ENCODE measurements around the gene EPAS1.
"Not testable (repeated sequence)": the region's sequence is repeated elsewhere in the genome, so short reads cannot be mapped to it uniquely, and the experiment has no call there.

The EPAS1 gene

DNA sequence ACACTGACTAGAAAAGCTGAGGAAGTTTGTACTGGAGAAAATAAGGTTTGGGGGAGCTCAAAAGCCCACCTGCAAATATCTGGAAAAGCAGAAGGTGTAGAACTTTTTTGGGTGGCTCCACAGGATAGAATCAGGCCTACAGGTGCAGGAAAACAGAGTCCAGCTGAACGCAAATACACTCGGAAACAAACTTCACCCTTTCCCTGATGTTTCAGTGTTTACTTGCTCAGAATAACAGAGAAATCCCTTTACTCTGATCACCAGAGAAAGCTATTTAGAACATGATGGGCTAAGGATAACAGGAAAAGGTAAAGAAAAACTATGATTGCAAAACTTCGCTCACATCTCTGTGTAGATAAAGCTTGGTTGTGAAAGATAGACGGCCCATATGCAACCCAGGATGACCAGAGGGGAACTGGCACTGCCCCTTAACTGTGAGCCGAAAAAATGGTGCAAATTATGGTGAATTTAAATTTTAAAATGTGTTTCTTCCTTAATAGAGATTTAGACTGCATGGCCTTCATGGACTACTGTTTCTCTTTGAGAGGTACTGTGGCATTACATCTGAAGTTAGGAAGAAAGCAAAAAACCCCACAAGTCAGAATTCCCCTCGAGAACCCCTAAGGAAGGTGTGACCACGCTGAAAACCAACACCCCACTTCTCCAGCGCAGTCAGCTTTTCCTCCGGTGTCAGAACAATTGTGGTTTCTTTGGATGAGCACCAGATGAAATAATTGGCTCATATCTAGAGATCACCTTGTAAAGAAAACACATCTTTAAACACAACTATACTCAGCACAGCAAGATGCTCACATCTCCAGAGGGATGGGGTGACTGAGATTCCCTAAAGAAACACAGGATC is 97.7 kb downstream of the EPAS1 start:
- Histone ChIP-seq H3K27ac (ENCODE audit: low read length) (no peak overlapping the region), H3K4me1 (ENCODE audit: control insufficient read depth, low read depth, low read length) (no peaks in the 10 kb centered on the region), H3K36me3 (ENCODE audit: control insufficient read depth, low read depth, low read length) (no peaks in the 10 kb centered on the region), H3K4me3 (ENCODE audit: low read length) (no peak overlapping the region), H3K27me3 (ENCODE audit: control insufficient read depth, insufficient read depth, low read length) (no peaks in the 10 kb centered on the region), H3K9me3 (ENCODE audit: control insufficient read depth, low read depth, low read length) (no peaks in the 10 kb centered on the region), H3K9ac (ENCODE audit: low read length) (no peak overlapping the region)

DNA sequence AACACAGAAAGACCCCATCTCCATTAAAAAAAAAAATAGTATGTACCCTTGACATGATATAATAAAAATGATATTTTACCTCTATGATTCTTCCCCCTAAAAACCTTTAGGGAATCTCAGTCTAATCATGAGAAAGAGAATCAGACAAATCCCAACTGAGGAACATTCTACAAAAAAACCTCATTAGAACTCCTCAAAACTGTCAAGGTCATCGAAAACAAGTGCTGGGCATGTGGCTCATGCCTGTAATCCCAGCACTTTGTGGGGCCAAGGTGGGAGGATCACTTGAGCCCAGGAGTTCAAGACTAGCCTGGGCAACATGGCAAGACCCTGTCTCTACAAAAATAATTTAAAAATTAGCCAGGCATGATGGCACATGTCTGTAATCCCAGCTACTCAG is 98.5 kb downstream of the EPAS1 start:
- H3K36me3 ChIP-seq (ENCODE audit: control insufficient read depth, low read depth, low read length); H3K9ac ChIP-seq (ENCODE audit: low read length); H3K9me3 ChIP-seq (ENCODE audit: control insufficient read depth, low read depth, low read length); H3K27me3 ChIP-seq (ENCODE audit: control insufficient read depth, insufficient read depth, low read length); H3K27ac ChIP-seq (ENCODE audit: low read length); H3K4me1 ChIP-seq (ENCODE audit: control insufficient read depth, low read depth, low read length); H3K4me3 ChIP-seq (ENCODE audit: low read length): not testable (repeated sequence)

DNA sequence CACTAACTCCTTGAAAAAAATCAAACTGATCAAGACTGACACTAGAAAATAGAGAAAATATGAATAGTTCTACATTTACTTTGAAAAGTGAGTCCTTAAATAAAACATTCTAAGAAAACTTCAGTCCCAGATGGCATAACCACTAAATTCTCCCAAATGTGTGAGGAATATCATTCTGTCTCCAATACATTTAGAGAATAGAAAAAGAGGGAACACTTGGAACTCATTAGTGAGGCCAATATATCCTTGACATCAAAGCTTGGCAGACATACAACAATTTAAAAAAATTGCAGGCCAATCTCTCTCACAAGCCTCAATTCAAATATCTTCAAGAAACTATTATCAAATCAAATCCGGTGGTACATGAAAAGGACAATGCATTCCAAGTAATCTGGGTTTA is 102.8 kb downstream of the EPAS1 start:
- Histone ChIP-seq H3K27ac (ENCODE audit: low read length) (no peak overlapping the region), H3K9ac (ENCODE audit: low read length) (no peak overlapping the region), H3K9me3 (ENCODE audit: control insufficient read depth, low read depth, low read length) (no peaks in the 10 kb centered on the region), H3K4me3 (ENCODE audit: low read length) (no peak overlapping the region), H3K27me3 (ENCODE audit: control insufficient read depth, insufficient read depth, low read length) (no peaks in the 10 kb centered on the region), H3K4me1 (ENCODE audit: control insufficient read depth, low read depth, low read length) (no peaks in the 10 kb centered on the region), H3K36me3 (ENCODE audit: control insufficient read depth, low read depth, low read length) (no peaks in the 10 kb centered on the region)

DNA sequence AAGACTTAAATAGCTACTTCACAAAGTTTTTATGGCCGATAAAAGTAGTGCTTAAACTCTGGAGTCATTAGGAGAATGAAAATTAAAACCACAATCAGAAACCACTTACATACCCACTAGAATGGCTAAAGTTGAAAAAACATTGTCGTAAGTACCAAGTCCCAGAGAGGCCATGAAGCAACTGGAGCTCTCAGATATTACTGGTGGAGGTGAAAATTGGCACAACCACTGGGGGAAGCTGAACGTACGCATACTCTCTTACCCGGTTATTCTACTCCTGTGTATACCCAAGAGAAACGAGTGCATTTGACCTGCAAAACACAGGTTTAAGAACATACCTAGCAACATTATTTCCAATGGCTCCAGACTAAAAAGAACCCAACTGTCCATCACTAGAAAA is 105.7 kb downstream of the EPAS1 start:
- no peaks in the 10 kb centered on the region for H3K36me3 ChIP-seq (ENCODE audit: control insufficient read depth, low read depth, low read length)
- no peak overlapping the region for H3K27ac ChIP-seq (ENCODE audit: low read length)
- no peaks in the 10 kb centered on the region for H3K4me1 ChIP-seq (ENCODE audit: control insufficient read depth, low read depth, low read length)
- H3K4me3 ChIP-seq (ENCODE audit: low read length) = no peak overlapping the region
- no peaks in the 10 kb centered on the region for H3K27me3 ChIP-seq (ENCODE audit: control insufficient read depth, insufficient read depth, low read length)
- H3K9ac ChIP-seq (ENCODE audit: low read length) = no peak overlapping the region
- H3K9me3 ChIP-seq (ENCODE audit: control insufficient read depth, low read depth, low read length) = no peaks in the 10 kb centered on the region

DNA sequence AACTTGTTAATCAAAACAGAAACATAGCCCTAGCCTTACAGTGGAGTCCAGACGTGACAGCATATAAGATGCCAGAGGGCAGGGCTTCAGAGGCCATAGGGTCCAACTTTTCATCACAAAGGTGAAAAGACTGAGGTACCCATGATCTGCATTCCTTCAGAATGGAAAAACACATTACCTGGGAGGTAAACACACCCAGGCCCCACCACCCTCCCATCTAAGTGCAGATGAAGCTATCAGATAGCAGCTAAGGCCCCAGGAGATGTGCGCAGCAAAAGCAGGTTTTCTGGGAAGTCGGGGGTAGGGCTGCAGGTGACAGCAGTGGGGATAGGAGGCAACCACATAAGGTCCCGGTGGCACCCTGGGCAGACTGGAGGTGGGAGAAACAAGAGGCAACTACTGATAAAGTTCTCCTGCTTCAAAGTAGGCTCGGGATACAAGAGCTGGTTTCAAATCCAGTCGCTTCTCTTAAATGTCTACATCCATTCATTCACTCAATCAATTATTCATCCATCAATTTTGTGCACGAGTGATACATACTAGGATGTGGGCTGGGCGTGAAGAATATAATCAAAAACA is 107.1 kb downstream of the EPAS1 start:
- H3K27me3 ChIP-seq (ENCODE audit: control insufficient read depth, insufficient read depth, low read length) = no peaks in the 10 kb centered on the region
- no peak overlapping the region for H3K9ac ChIP-seq (ENCODE audit: low read length)
- no peaks in the 10 kb centered on the region for H3K9me3 ChIP-seq (ENCODE audit: control insufficient read depth, low read depth, low read length)
- no peaks in the 10 kb centered on the region for H3K4me1 ChIP-seq (ENCODE audit: control insufficient read depth, low read depth, low read length)
- no peak overlapping the region for H3K4me3 ChIP-seq (ENCODE audit: low read length)
- H3K27ac ChIP-seq (ENCODE audit: low read length) = no peak overlapping the region
- no peaks in the 10 kb centered on the region for H3K36me3 ChIP-seq (ENCODE audit: control insufficient read depth, low read depth, low read length)

DNA sequence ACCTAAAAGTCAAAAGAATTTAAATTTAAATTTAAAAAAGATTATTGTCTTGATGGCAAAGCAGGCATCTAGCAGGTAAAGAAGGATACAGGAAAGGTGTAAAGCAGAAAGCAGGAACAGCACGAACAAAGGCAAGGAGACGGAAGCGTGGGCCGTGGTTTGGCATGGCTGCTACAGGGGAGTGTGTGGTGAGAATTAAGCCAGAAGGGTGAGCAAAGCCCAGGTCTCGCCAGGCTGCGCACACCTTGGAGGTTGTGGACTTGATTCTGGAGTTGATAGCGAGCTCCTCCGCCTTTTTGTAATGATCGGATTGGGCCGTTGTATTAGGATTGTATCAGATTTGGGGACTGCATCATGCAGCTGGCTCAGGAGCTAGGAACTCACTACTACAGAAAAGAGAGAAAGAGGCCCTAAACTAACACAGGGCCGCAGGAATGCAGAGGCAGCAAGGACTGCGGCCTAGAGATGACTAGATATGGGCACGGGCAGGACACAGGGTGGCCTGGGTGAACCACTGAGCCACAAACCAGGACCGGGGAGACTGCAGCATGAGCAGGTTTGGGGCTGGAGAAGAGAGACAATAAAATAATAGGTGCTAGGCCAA is 110.7 kb downstream of the EPAS1 start:
- H3K27ac ChIP-seq (ENCODE audit: low read length) = no peak overlapping the region
- H3K4me3 ChIP-seq (ENCODE audit: low read length) = no peak overlapping the region
- no peaks in the 10 kb centered on the region for H3K9me3 ChIP-seq (ENCODE audit: control insufficient read depth, low read depth, low read length)
- H3K36me3 ChIP-seq (ENCODE audit: control insufficient read depth, low read depth, low read length) = no peaks in the 10 kb centered on the region
- no peak overlapping the region for H3K9ac ChIP-seq (ENCODE audit: low read length)
- H3K4me1 ChIP-seq (ENCODE audit: control insufficient read depth, low read depth, low read length) = no peaks in the 10 kb centered on the region
- H3K27me3 ChIP-seq (ENCODE audit: control insufficient read depth, insufficient read depth, low read length) = no peaks in the 10 kb centered on the region

DNA sequence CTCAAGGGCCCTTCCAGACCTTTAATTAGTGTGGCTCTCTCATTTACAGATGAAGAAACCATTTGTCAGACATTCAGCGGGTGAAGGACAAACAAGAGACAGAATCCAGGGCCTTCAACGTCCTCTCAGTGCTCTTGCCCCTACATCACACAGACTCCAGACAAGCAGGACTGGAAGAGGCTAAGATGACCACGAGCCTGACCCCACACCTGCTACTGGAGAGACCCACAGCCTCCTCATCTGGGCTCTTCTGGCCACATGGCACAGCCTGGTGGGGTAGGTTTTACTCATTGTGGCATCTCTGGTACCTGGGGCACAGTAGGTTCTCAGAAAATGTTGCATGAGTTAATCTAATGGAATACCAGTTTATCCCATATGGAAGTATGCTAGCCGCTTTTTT is 112.5 kb downstream of the EPAS1 start:
- H3K27ac ChIP-seq (ENCODE audit: low read length) = no peak overlapping the region
- no peaks in the 10 kb centered on the region for H3K36me3 ChIP-seq (ENCODE audit: control insufficient read depth, low read depth, low read length)
- H3K9ac ChIP-seq (ENCODE audit: low read length) = no peak overlapping the region
- no peaks in the 10 kb centered on the region for H3K4me1 ChIP-seq (ENCODE audit: control insufficient read depth, low read depth, low read length)
- no peaks in the 10 kb centered on the region for H3K9me3 ChIP-seq (ENCODE audit: control insufficient read depth, low read depth, low read length)
- no peak overlapping the region for H3K4me3 ChIP-seq (ENCODE audit: low read length)
- no peaks in the 10 kb centered on the region for H3K27me3 ChIP-seq (ENCODE audit: control insufficient read depth, insufficient read depth, low read length)

DNA sequence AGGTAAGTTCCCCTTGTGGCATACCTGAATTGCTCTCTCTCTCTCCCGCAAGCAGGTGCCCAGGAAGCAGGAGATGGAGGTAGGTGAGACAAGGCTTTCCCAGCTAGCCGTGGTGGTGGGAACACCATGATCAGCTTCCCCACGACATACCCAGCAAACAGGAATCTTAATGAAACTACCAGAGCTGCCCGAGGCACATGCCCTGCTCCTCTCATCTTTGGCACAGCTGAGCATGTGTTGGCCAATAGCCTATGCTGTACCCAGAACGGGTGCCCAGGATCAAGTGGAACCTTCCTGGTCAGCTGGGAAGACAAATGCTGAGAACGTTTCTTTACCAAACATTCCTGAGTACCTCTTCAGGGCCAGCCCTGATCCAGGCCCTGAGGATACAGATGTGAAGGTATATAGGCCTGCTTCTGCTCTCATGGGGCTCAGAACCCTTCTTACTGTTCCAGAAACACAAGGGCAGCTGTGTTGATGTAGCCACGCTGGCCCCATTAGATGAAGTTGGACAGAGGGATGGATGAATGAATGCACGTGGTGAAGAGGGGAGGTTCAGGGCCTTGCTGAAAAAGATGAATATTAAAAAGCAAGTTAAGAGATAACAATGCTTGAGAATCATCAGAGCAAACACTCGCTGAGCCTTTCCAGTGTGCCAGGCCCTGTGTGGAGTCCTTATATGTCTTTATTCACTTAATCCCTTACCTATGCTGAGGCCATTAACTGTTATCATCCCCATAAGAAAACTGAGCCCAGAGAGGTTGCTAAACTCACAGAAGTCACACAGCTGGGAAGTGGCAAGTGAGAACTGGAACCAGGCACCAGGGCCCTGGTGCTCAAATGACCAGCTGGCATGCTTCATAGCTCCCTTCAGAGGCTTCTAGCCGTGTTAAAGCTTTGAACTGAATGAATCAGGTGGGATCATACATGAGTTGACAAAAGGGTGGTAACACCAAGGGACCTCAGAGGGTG is 113.4 kb downstream of the EPAS1 start:
- Histone ChIP-seq H3K27me3 (ENCODE audit: control insufficient read depth, insufficient read depth, low read length) (no peaks in the 10 kb centered on the region), H3K4me1 (ENCODE audit: control insufficient read depth, low read depth, low read length) (no peaks in the 10 kb centered on the region), H3K36me3 (ENCODE audit: control insufficient read depth, low read depth, low read length) (no peaks in the 10 kb centered on the region), H3K9me3 (ENCODE audit: control insufficient read depth, low read depth, low read length) (no peaks in the 10 kb centered on the region), H3K4me3 (ENCODE audit: low read length) (no peak overlapping the region), H3K27ac (ENCODE audit: low read length) (no peak overlapping the region), H3K9ac (ENCODE audit: low read length) (no peak overlapping the region)

DNA sequence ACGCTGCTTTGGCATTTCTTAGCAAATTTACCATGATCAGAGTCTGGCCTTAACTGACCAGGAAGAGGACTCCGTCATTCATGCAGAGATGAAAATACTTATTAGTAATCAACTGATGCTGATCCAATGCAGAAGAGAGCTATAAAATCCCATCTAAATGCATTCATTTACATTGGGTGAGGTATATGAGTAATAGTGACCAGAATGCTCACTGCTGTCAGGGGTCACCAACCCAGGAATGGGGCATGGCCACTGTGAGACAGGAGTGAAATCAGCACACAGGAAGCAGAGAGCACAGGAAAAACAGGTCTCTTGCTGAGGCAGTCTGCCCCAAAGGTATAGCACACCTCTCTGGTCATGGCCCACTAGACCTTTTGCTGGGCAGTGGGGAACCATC is 114.0 kb downstream of the EPAS1 start:
- H3K9ac ChIP-seq (ENCODE audit: low read length) = no peak overlapping the region
- no peak overlapping the region for H3K27ac ChIP-seq (ENCODE audit: low read length)
- H3K36me3 ChIP-seq (ENCODE audit: control insufficient read depth, low read depth, low read length) = no peaks in the 10 kb centered on the region
- no peak overlapping the region for H3K4me3 ChIP-seq (ENCODE audit: low read length)
- H3K9me3 ChIP-seq (ENCODE audit: control insufficient read depth, low read depth, low read length) = no peaks in the 10 kb centered on the region
- H3K27me3 ChIP-seq (ENCODE audit: control insufficient read depth, insufficient read depth, low read length) = no peaks in the 10 kb centered on the region
- H3K4me1 ChIP-seq (ENCODE audit: control insufficient read depth, low read depth, low read length) = no peaks in the 10 kb centered on the region

DNA sequence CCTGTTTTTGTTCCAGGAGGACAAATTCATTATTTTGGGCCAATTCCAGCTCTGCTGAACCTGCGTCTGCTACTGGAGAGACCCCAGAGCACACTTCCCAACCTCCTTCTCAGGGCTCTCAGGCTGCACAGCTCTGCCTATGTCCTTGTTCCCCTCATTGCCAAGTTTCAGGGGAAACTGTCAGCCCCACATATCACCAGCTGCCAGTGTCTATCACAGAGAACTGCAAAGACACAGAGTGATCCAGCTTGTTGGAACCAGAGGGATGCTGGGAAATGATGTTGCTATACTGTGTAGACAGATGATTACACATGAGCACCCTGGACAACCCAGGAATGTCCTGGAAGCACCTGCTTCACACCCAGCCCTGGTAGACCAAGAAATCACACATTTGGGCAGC is 114.8 kb downstream of the EPAS1 start:
- no peak overlapping the region for H3K9ac ChIP-seq (ENCODE audit: low read length)
- no peak overlapping the region for H3K4me3 ChIP-seq (ENCODE audit: low read length)
- H3K4me1 ChIP-seq (ENCODE audit: control insufficient read depth, low read depth, low read length) = no peaks in the 10 kb centered on the region
- H3K36me3 ChIP-seq (ENCODE audit: control insufficient read depth, low read depth, low read length) = no peaks in the 10 kb centered on the region
- H3K27me3 ChIP-seq (ENCODE audit: control insufficient read depth, insufficient read depth, low read length) = no peaks in the 10 kb centered on the region
- no peak overlapping the region for H3K27ac ChIP-seq (ENCODE audit: low read length)
- H3K9me3 ChIP-seq (ENCODE audit: control insufficient read depth, low read depth, low read length) = peaks cover 6% of the 10 kb centered on the region

DNA sequence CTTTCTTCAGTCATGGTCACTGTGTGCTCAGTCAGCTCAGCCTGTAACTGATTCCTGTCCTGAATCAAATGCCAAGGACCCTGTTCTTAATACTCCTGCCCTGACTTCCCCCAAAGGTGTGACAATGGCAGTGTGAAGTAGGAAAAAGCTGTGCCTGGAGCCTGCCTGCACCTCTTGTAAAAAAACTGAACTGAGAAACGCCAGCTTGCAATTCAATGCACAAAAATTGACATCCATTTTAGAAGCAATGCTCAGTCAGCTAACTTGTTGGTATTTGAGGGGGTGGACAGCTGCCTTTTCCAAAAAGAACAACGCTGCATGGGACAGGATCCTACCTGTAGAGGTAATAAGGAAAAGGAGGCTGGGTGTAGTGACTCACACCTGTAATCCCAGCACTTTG is 115.9 kb downstream of the EPAS1 start:
- Histone ChIP-seq H3K27me3 (ENCODE audit: control insufficient read depth, insufficient read depth, low read length) (no peaks in the 10 kb centered on the region), H3K4me3 (ENCODE audit: low read length) (no peak overlapping the region), H3K9me3 (ENCODE audit: control insufficient read depth, low read depth, low read length) (peaks cover 7% of the 10 kb centered on the region), H3K27ac (ENCODE audit: low read length) (no peak overlapping the region), H3K4me1 (ENCODE audit: control insufficient read depth, low read depth, low read length) (no peaks in the 10 kb centered on the region), H3K36me3 (ENCODE audit: control insufficient read depth, low read depth, low read length) (no peaks in the 10 kb centered on the region), H3K9ac (ENCODE audit: low read length) (no peak overlapping the region)

Data from iPS-18a (cell line).